Uterus (tissue), 2 donors: ENCODE results near the gene SOWAHA.
"Not testable (repeated sequence)": the region's sequence is repeated elsewhere in the genome, so short reads cannot be mapped to it uniquely, and the experiment has no call there.

Experiments
- POLR2A ChIP-seq, 2 donors: fragments of 450-650 bp; IDR thresholded peaks; one replicate each; pipeline ENCODE4 v1.6.1; 2016; ENCODE audit warnings: antibody characterized with exemption in 2 of 2, mild to moderate bottlenecking in 1 of 2, moderate library complexity in 1 of 2
- TF ChIP-seq, protein P1 (sequence below), 4 experiments: fragments of 200-600 bp in 2 of 4; fragments of 450-650 bp in 2 of 4; sonication (generic) in 2 of 4; IDR thresholded peaks; one replicate each; pipeline ENCODE4 v1.5.1; 2016 to 2019; ENCODE audit warnings: antibody characterized with exemption in 4 of 4, mild to moderate bottlenecking in 2 of 4, moderate library complexity in 1 of 4

GRCh38 chr5:132806804-132807162 is 6.3 kb upstream of the SOWAHA start:
- TF ChIP-seq, protein P1, sequence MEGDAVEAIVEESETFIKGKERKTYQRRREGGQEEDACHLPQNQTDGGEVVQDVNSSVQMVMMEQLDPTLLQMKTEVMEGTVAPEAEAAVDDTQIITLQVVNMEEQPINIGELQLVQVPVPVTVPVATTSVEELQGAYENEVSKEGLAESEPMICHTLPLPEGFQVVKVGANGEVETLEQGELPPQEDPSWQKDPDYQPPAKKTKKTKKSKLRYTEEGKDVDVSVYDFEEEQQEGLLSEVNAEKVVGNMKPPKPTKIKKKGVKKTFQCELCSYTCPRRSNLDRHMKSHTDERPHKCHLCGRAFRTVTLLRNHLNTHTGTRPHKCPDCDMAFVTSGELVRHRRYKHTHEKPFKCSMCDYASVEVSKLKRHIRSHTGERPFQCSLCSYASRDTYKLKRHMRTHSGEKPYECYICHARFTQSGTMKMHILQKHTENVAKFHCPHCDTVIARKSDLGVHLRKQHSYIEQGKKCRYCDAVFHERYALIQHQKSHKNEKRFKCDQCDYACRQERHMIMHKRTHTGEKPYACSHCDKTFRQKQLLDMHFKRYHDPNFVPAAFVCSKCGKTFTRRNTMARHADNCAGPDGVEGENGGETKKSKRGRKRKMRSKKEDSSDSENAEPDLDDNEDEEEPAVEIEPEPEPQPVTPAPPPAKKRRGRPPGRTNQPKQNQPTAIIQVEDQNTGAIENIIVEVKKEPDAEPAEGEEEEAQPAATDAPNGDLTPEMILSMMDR (IDR thresholded peaks at IDR 0.05) = not testable (repeated sequence)
- not testable (repeated sequence) for TF ChIP-seq POLR2A (IDR thresholded peaks at IDR 0.05)
